ENCODE data around the gene MAPK6.
A peak's percentile ranks its signal among the peaks of the same experiment; 100 is the strongest.
"Not testable (repeated sequence)": the region's sequence is repeated elsewhere in the genome, so short reads cannot be mapped to it uniquely, and the experiment has no call there.

MAPK6 gene

GRCh38 chr15:52018693-52019393 is at the start of gene MAPK6:
MAPK6 (plus strand) TSS chr15:52019219; CDS start chr15:52046461, 27,242 bp downstream.
- DNase-seq (peak; percentile 96), ATAC-seq (peak; percentile 75)

DNA sequence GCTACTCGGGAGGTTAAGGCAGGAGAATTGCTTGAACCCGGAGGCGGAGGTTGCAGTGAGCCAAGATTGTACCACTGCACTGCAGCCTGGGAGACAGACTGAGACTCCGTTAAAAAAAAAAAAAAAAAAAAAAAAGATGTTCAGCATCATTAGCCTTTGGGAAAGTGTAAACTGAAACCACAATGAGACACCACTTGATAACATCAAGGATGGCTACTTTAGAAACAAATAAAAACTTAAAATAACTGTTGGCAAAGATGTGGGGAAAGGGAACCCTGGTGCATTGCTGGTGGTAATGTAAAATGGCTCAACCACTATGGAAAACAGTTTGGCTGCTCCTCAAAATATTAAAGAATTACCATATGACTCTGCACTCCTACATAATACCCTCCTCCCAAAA is 49.3 kb upstream of the MAPK6 start:
- no peak for DNase-seq
- no peak for ATAC-seq

DNA sequence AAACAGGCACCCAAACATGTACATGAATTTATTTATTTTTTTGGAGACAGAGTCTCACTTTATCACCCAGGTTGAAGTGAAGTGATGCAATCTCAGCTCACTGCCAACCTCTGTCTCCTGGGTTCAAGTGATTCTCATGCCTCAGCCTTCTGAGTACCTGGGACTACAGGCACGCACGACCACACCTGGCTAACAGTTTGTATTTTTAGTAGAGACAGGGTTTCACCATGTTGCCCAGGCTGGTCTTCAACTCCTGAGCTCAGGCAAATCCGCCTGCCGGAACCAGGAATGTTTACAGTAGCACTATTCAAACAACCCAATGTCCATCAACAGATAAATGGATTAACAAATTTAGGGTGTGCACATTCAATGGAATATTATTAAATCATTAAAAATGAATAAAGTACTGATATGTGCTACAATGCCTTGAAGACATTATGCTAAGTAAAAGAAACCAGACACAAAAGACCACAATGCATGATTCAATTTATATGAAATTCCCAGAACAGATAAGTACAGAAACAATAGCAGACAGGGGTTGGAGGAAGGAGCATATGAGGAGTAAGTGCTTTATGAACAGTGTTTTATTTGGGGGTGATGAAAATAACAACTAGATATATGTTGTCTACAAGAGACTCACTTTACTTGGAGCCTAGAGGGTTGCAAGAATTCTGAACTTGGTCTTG is 48.7 kb upstream of the MAPK6 start:
- no peak for ATAC-seq
- no peak for DNase-seq

GRCh38 chr15:51971032-51971374 is 48.0 kb upstream of the MAPK6 start:
- ATAC-seq: no peak
- no peak for DNase-seq

GRCh38 chr15:51971375-51972133 is 47.5 kb upstream of the MAPK6 start, which contains the start of gene LEO1:
LEO1 (minus strand) TSS chr15:51971778; CDS start chr15:51971745, 33 bp downstream.
- DNase-seq (peak; percentile 86), ATAC-seq (peak; percentile 92)

- no peak for DNase-seq
Measured at GRCh38 chr15:51973220-51973619, 45.8 kb upstream of the MAPK6 start.

GRCh38 chr15:51973775-51974174 is 45.2 kb upstream of the MAPK6 start:
- ATAC-seq: no peak
- DNase-seq: no peak

More at GRCh38 chr15:51973220-51973619, 45.8 kb upstream of the MAPK6 start:
- ATAC-seq: no peak

DNA sequence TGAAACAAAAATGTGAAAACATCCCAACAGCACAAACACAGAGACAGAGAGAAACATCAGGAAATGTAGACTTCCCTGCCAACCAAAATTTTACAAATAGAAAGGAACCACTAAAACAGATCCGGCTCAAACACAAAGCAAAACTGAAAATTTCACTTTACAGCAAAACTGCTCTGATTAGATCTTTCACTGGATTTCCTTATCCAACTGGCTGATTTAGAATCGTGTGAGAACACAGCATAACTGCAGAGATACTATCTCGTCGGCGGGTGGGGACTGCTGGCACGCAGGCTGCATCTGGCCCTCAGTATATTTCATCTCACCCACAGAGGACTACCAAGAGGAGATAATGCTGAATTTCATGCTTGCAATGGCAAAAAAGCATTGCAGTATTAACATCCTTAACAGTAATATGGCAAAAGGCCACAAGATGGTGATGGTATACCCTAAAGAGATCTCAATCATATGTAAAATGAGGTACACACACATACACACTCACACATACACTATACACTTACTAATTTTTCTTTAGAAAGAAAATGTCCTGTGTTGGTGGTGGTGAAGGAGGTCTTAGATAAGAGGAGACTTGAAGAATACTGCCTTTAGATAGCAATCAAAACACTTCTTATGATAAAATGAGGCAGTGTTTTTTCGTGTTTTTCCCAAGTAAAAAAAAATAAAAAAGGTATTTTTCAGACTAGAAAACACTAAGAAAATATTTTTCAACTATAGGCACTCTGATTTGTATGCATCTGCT is 36.8 kb upstream of the MAPK6 start:
- DNase-seq: peak; percentile 36
- peak; percentile 98 for ATAC-seq

DNA sequence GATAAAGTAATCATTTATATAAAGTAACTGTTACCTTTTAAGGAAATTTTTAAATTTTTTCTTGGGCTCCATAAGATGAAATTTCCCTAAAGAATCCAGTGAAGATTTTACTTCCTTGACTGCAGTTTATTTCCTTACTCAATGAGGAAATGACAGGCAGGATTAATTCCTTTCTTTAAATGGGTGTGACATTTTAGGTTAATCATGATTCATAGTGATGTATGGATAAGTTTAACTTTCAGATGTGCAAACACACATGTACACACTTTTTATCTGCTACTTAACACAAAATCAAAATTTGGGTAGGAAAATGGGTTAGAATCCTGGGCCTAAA is 36.3 kb upstream of the MAPK6 start:
- no peak for ATAC-seq
- no peak for DNase-seq

- ATAC-seq (no peak), DNase-seq (no peak)
Measured at GRCh38 chr15:51991141-51991540, 27.9 kb upstream of the MAPK6 start.

GRCh38 chr15:51992953-51993352 is 26.1 kb upstream of the MAPK6 start:
- ATAC-seq: no peak
- no peak for DNase-seq

GRCh38 chr15:52002351-52002750 is 16.7 kb upstream of the MAPK6 start:
- ATAC-seq: no peak

GRCh38 chr15:52003089-52003488 is 15.9 kb upstream of the MAPK6 start:
- not testable (repeated sequence) for ATAC-seq, DNase-seq

More at GRCh38 chr15:52002351-52002750, 16.7 kb upstream of the MAPK6 start:
- no peak for DNase-seq

DNA sequence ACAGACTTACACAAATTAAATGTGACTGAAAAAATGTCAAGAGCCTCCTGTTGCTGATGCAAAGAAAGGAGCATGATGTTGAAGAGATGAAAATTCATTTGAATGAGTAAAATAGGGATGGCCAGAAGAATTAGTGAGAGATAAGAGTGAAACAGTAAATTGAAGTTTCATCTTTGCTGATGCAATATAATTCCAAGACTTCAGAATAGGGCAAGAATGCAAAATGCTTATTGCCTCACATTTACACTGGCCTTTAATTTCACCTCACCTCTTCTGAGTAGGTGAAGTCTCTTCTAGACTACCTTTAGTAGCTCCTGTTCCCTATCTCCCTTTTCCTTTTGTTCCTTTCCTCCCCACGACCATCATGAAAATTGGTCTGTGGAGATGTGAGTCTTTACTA is 15.3 kb upstream of the MAPK6 start:
- ATAC-seq (no peak), DNase-seq (no peak)

GRCh38 chr15:52004806-52005205 is 14.2 kb upstream of the MAPK6 start:
- ATAC-seq (no peak), DNase-seq (no peak)

DNA sequence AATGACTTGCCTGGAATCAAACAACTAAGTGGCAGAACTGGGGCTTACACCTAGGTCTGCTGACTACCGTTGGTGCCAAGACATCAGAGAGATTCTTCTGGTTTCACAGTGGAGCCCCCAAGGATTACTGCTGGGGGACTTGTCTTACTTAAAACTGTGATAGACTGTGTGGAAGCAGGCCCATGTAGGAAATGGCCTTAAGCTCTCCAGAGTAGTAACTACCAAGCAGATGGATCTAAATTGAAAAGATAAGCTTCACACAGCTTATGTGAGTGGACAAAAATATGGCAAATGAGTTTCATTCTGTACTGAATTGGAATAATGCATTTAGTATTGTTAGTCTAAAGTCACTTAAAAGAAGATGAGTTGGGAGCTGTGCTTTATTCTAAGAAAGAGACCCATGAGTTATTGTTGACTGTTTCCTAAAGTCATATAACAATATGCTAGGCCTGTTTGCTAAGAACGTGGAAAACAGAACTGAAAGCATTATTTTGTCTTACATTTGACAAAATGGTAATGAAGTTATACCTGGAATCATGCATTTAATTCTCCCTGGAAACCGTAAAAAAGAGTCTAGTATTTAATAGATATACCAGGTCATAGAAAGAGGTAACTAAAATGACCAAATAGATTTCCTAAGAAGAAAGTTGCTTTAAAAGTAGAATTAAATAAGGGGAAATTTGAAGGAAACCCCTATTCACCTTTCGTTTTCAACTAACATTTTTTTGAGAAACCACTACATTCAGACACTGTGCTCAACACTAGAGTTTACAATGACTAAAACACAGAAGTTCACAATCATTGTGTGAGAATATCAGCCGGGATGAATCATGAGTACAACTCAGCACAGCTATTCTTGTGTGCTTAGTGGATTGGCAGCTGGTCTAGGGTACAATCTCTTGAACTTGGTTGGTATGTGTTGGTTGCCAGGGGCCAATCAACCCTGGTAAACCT is 13.0 kb upstream of the MAPK6 start:
- no peak for DNase-seq
- peak; percentile 92 for ATAC-seq

DNA sequence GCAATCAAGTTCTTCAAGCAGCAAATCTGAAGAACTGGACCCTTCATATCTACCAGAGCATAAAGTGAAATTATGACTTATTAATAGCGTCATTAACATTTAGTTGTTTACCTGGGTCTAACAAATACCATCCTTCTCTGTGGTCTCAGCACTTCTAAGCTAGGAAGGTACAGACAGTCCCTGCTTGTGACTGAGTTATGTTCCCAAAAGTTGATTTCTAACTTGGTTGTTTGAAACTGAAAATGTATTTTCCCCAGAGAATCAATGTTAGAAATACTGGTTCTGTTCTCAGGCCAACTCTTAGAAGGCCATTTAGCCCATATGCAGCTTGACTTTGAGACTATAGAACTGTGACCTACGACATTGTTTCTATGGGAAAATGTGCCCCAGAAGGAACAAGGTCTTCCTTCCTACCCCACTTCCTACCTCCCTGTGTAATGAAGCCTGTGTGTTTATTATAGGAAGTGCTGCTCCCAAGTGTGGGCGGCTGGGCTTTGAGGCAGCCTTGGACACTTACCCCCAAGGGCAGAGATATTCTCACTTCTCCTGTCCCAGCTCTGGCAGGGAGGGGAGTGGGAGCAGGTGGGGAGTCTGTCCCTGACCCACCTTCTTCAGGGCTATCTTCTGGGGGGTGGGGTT is 12.2 kb upstream of the MAPK6 start:
- DNase-seq (no peak), ATAC-seq (no peak)

DNA sequence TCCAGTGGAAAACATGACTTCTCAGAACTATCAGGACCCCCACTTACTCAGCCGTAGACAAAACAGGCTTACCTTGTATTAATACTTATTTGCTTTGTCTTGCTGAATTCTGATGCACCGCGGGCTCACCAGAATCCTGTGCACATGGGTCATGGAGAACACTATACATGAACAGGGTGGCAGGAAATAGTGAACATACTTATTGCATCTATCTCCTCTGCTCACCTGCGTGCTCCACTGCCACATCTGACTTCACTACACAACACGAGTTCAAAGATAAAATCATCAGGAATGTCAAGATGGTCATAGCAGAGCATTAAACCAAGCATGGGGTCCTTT is 10.7 kb upstream of the MAPK6 start:
- DNase-seq (no peak), ATAC-seq (no peak)

GRCh38 chr15:52008698-52009434 is 10.2 kb upstream of the MAPK6 start:
- DNase-seq: no peak
- no peak for ATAC-seq
